SJSA1 (cell line): ENCODE results near the gene TGFB1I1. TPM values are rescaled to one million over a fixed set of nuclear protein-coding genes. Genes with fewer than 3 reads are reported as not detected.
"Not testable (repeated sequence)": the region's sequence is repeated elsewhere in the genome, so short reads cannot be mapped to it uniquely, and the experiment has no call there.

Experiments used
- DNase-seq, 2 experiments: peaks; one replicate each; pipeline ENCODE4 v3.0.0-alpha.2; 2015 to 2020; ENCODE audit warnings: low spot score in 2 of 2, low read depth in 1 of 2
- H3K27ac ChIP-seq: fragments of 250-450 bp; sonication (Bioruptor Pico); 2 replicates; pipeline ENCODE4 v1.5.1; 2020; ENCODE audit warnings: mild to moderate bottlenecking, moderate library complexity
- H3K27me3 ChIP-seq: fragments of 250-450 bp; sonication (Bioruptor Pico); replicated peaks from 2 replicates; pipeline ENCODE4 v1.5.1; 2020; ENCODE audit warnings: mild to moderate bottlenecking, moderate library complexity
- H3K36me3 ChIP-seq: fragments of 250-450 bp; sonication (Bioruptor Pico); 2 replicates; pipeline ENCODE4 v1.5.1; 2020; ENCODE audit warnings: mild to moderate bottlenecking
- H3K4me1 ChIP-seq: fragments of 250-450 bp; sonication (Bioruptor Pico); replicated peaks from 2 replicates; pipeline ENCODE4 v1.6.1; 2021; ENCODE audit warnings: mild to moderate bottlenecking
- H3K4me3 ChIP-seq: fragments of 250-450 bp; sonication (Bioruptor Pico); 2 replicates; pipeline ENCODE4 v1.5.1; 2020; ENCODE audit warnings: mild to moderate bottlenecking
- H3K9me3 ChIP-seq: fragments of 250-450 bp; sonication (Bioruptor Pico); replicated peaks from 2 replicates; pipeline ENCODE4 v1.5.1; 2020; ENCODE audit warnings: mild to moderate bottlenecking
- total RNA-seq: library from RNA; depleted of rRNA; stranded (reverse); fragments of >200 nt; shearing (Covaris generic); gene quantifications from 2 replicates; pipeline ENCODE4 v1.2.3, GENCODE V29; 2014

TGFB1I1 gene
- total RNA-seq, 1 experiment from 2014 or later = 90.1 TPM

DNA sequence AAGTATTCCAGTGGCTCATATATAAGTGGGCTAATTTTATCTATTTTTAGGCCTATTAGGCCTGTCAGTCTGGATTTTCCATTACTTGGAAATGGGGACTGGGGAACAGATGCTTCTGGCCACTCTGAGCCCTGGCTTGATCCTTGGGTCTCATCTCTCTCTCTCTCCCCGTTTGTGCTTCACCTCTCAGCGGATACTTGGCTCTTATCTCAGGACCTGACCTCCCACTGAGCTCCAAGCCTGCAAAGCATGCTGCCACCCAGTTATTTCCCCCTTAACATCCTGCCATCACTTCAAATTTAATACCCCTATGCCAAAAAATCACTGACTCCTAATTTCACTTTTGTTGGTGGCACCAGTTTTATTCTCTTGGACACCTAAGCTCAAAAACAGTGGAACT lies 33.5 kb upstream of the TGFB1I1 start:
- H3K4me1 ChIP-seq = peaks cover 5% of the 10 kb centered on the region; the same call in 1 of the 2 replicates
- no peaks in the 10 kb centered on the region for H3K9me3 ChIP-seq
- H3K27ac ChIP-seq = no peak overlapping the region
- no peak for DNase-seq
- no peaks in the 10 kb centered on the region for H3K36me3 ChIP-seq
- H3K4me3 ChIP-seq = no peak overlapping the region
- H3K27me3 ChIP-seq = no peaks in the 10 kb centered on the region

GRCh38 chr16:31439023-31439422 lies 32.9 kb upstream of the TGFB1I1 start:
- H3K36me3 ChIP-seq, DNase-seq, H3K9me3 ChIP-seq, H3K4me1 ChIP-seq, H3K27ac ChIP-seq, H3K4me3 ChIP-seq, H3K27me3 ChIP-seq: not testable (repeated sequence)

GRCh38 chr16:31439519-31439918 lies 32.4 kb upstream of the TGFB1I1 start:
- no peaks in the 10 kb centered on the region for H3K9me3 ChIP-seq
- no peak for DNase-seq
- H3K4me1 ChIP-seq = peaks cover 5% of the 10 kb centered on the region; the same call in 1 of the 2 replicates
- no peaks in the 10 kb centered on the region for H3K27me3 ChIP-seq
- H3K27ac ChIP-seq = no peak overlapping the region
- H3K4me3 ChIP-seq = no peak overlapping the region
- H3K36me3 ChIP-seq = no peaks in the 10 kb centered on the region

GRCh38 chr16:31440516-31441184 lies 31.3 kb upstream of the TGFB1I1 start:
- Histone ChIP-seq H3K9me3 (no peaks in the 10 kb centered on the region), H3K4me3 (no peak overlapping the region), H3K27me3 (no peaks in the 10 kb centered on the region; the same call in 1 of the 2 replicates), H3K27ac (no peak overlapping the region), H3K4me1 (peaks cover 5% of the 10 kb centered on the region; the same call in 1 of the 2 replicates), H3K36me3 (no peaks in the 10 kb centered on the region)
- DNase-seq = no peak

DNA sequence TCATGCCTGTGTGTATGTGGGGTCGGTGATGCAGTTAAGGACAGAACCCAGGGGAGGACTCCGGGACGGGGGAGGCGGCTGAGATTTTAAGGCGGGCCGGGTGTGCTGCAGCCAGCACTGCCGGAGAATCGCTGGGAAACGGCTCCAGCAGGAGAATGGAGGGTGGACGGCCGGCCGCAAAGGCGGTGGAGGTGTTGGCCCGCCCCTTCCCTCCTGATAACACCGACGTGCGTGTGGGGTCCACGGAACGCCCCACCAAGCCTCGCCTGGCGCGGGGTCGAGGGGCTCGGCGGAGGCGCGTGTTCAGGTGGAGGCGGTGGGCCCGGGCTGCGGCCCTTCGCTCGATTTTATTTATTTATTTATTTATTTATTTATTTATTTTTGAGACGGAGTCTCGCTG lies 30.0 kb upstream of the TGFB1I1 start:
- Histone ChIP-seq H3K36me3 (no peaks in the 10 kb centered on the region), H3K27me3 (peaks cover 3% of the 10 kb centered on the region; the same call in 1 of the 2 replicates), H3K4me3 (peak overlapping the region; percentile 53), H3K9me3 (no peaks in the 10 kb centered on the region), H3K4me1 (peaks cover 5% of the 10 kb centered on the region; the same call in 1 of the 2 replicates), H3K27ac (no peak overlapping the region)
- no peak for DNase-seq

GRCh38 chr16:31445931-31446330 lies 26.0 kb upstream of the TGFB1I1 start:
- not testable (repeated sequence) for H3K4me1 ChIP-seq, H3K4me3 ChIP-seq, H3K27ac ChIP-seq, H3K36me3 ChIP-seq, H3K9me3 ChIP-seq, H3K27me3 ChIP-seq, DNase-seq

GRCh38 chr16:31451201-31451600 lies 20.8 kb upstream of the TGFB1I1 start:
- H3K4me3 ChIP-seq = no peak overlapping the region
- peaks cover 23% of the 10 kb centered on the region for H3K4me1 ChIP-seq
- no peaks in the 10 kb centered on the region for H3K9me3 ChIP-seq
- 0 out of 2 replicates have a peak, but pooled peaks cover 2% of the 10 kb centered on the region for H3K27me3 ChIP-seq
- DNase-seq = no peak
- H3K36me3 ChIP-seq = 0 out of 2 replicates have a peak, but pooled peaks cover 5% of the 10 kb centered on the region
- no peak overlapping the region for H3K27ac ChIP-seq

DNA sequence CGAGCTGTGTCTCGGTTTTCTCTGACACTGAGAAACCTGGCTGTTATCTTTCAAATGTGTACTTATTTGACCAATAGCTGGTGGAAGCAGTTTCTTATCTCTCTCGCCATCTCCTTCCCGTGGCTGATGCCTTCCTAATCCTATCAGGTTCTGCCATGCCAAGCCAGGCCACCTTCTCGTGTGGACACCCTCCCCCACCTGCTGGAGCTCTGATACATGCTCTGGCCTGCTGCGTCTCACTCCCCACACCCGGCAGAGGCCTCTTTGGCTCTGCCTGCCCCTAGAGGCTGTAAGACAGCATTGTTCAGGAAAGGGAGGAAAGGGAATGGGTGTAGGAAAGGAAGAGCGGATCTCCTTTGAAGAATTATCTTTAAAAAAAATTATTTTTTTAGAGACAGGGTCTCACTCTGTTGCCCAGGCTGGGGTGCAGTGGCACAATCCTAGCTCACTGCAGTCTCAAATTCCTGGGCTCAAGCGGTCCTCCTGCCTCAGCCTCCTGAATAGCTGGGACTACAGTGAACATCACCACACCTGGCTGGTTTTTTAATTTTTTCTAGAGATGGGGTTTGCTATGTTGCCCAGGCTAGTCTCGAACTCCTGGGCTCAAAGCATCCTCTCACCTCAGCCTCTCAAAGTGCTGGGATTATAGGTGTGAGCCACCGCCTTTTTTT lies 20.1 kb upstream of the TGFB1I1 start:
- peak; percentile 55 to 74 for DNase-seq

DNA sequence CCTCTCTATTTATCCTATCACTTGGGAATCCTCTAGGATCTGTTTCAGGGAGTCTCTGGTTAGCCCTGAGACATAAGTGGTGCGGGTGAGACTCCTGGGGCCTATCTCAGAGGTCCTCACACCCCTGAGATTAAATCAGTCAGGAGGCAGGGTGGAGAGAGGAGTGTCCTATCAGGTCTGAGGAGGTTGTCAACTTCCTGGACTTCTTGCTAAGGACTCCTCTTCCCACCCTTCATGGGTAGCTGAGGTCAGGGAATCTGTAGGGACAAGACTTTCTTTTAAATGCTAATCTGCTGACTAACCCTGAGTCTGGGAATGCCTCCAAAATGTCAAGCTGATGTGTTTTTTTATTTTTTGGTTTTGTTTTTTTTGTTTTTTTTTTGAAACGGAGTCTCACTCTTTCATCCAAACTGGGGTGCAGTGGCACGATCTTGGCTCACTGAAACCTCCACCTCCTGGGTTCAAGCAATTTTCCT lies 19.3 kb upstream of the TGFB1I1 start:
- Histone ChIP-seq H3K27me3 (no peaks in the 10 kb centered on the region), H3K27ac (peak overlapping the region; percentile 67), H3K4me3 (no peak overlapping the region), H3K9me3 (no peaks in the 10 kb centered on the region), H3K4me1 (peaks cover 29% of the 10 kb centered on the region), H3K36me3 (peaks cover 13% of the 10 kb centered on the region)
- peak; percentile 74 to 82 for DNase-seq

More for the DNA sequence above, 20.1 kb upstream of the TGFB1I1 start:
- Histone ChIP-seq H3K4me3 (no peak overlapping the region), H3K27ac (peak overlapping the region; percentile 67), H3K27me3 (no peaks in the 10 kb centered on the region), H3K36me3 (peaks cover 7% of the 10 kb centered on the region; the same call in 1 of the 2 replicates), H3K4me1 (peaks cover 23% of the 10 kb centered on the region), H3K9me3 (no peaks in the 10 kb centered on the region)

DNA sequence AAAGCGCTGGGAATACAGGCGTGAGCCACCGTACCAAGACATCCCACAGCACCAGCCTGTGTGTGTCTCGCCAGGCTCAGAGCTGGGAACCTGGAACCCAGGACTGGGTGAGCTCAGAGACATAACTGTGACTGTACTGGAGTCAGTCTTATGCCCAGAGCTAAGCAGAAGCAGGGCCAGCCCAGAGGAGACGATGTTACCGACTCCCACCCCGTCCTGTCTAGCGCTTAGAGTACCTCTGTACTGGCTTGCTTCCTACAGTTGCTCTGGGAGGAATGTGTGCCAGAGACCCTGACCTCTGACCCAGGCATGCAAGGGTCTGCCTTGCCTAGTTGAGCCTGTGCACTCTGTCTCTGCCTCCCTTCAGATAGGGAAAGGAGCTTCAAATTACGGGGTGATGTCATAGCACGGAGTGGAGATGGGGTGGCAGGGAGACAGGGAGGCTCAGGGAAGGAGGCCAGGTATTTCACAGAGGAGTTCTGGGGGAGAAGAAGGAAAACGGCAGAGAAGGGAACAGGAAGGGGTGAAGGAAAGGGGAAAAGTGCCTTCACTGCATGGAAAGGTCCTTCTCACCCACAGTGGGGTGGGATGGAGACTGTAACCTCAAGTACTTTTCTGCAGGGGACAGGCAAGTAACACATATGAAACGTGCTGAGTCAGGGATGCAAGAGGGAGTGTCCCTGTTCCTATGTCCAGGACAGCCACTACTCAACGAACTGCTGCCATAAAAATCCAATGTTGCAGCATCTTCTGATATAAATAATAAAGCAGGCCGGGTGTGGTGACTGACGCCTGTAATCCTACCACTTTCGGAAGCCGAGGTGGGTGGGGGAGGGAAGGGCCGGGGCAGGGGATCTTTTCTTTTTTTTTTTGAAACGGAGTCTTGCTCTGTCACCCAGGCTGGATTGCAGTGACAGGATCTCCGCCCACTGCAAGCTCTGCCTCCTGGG lies 18.4 kb upstream of the TGFB1I1 start:
- Histone ChIP-seq H3K4me3 (no peak overlapping the region), H3K9me3 (no peaks in the 10 kb centered on the region), H3K27me3 (no peaks in the 10 kb centered on the region), H3K36me3 (peaks cover 14% of the 10 kb centered on the region), H3K27ac (peak overlapping the region; percentile 67; the same call in 1 of the 2 replicates), H3K4me1 (peaks cover 36% of the 10 kb centered on the region)
- no peak for DNase-seq

DNA sequence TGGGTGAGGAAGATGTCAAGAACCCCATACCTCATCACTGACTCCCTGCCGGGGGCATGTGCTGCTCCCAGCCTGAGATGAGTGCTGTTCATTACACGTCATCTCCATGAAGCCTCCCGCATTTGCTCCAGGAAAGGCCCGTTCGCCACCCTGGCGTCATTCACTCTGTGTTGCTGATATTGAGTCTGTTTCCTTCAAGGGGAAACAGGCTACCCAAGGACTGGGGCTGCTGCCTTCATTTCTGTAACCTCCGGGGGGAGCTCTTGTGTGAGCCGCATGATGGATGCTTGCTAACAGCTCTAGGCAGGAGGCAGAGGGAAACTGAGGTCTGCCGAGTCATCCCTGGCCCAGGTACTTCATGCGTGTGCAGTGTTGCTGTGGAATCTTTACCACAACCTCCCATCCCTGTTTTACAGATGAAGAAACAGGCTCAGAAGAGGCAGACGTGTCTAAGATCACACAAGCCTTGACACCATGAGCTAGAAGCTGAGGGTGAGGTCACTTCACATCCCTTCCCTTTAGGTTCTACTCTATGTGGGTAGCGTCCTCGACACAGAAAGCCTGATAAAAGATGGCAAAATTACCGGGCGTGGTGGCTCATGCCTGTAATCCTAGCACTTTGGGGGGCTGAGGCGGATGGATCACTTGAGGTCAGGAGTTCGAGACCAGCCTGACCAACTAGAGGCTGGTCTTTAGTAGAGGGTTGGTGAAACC lies 16.2 kb upstream of the TGFB1I1 start:
- no peak overlapping the region for H3K27ac ChIP-seq
- peaks cover 16% of the 10 kb centered on the region for H3K36me3 ChIP-seq
- peaks cover 42% of the 10 kb centered on the region for H3K4me1 ChIP-seq
- H3K9me3 ChIP-seq = no peaks in the 10 kb centered on the region
- no peak for DNase-seq
- H3K4me3 ChIP-seq = no peak overlapping the region
- H3K27me3 ChIP-seq = no peaks in the 10 kb centered on the region

- Histone ChIP-seq H3K9me3 (no peaks in the 10 kb centered on the region), H3K4me1 (peaks cover 37% of the 10 kb centered on the region), H3K27ac (no peak overlapping the region), H3K27me3 (no peaks in the 10 kb centered on the region), H3K4me3 (no peak overlapping the region), H3K36me3 (peaks cover 17% of the 10 kb centered on the region)
- DNase-seq = no peak
Observed at GRCh38 chr16:31456988-31457360, 15.0 kb upstream of the TGFB1I1 start.
